Measurements from ENCODE around the gene CALD1.

Gene CALD1

DNA sequence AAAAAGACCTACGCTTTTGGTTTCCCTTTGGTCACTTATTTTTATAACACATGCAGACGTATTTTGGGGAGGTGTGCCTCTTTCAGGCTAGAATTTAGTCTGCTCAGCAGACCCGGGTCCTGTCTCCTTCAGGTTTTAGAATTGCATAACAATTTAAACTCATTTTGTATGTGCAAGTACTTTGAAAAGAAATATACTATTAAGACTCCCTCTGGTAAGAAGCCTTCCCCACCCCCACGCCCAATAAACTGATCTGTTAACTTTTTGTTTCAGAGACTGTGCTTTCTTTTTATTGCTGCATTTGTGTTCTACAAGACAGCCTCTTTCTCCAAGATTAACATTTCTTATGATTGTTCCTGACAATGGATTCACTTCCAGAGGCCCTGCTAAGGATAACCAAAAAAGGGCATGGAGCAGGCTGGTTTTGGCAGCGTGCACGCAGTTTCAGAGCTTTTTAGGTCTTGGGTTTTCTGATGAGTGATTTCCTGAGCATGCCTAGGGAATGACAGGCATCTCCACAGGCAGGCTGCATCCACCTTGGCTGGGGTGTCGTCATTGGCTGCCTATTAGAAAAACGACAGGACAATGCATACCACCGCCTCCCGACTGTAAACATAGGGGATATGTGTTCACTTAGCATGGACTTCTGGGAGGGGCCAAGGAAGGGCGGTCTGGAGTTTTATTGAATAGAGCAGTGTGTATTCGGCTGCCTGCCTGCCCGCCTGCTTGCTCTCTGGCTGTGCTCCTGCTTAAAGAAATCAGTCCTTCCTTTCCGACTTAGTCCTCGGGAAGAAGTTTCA lies at the start of gene CALD1 (continued):
- TF ChIP-seq, protein P1, sequence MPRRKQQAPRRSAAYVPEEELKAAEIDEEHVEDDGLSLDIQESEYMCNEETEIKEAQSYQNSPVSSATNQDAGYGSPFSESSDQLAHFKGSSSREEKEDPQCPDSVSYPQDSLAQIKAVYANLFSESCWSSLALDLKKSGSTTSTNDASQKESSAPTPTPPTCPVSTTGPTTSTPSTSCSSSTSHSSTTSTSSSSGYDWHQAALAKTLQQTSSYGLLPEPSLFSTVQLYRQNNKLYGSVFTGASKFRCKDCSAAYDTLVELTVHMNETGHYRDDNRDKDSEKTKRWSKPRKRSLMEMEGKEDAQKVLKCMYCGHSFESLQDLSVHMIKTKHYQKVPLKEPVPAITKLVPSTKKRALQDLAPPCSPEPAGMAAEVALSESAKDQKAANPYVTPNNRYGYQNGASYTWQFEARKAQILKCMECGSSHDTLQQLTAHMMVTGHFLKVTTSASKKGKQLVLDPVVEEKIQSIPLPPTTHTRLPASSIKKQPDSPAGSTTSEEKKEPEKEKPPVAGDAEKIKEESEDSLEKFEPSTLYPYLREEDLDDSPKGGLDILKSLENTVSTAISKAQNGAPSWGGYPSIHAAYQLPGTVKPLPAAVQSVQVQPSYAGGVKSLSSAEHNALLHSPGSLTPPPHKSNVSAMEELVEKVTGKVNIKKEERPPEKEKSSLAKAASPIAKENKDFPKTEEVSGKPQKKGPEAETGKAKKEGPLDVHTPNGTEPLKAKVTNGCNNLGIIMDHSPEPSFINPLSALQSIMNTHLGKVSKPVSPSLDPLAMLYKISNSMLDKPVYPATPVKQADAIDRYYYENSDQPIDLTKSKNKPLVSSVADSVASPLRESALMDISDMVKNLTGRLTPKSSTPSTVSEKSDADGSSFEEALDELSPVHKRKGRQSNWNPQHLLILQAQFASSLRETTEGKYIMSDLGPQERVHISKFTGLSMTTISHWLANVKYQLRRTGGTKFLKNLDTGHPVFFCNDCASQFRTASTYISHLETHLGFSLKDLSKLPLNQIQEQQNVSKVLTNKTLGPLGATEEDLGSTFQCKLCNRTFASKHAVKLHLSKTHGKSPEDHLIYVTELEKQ (tag by site-specific recombination; IDR thresholded peaks at IDR 0.05; ENCODE audit: borderline replicate concordance): 0 out of 2 replicates have a peak, but pooled peaks have one; percentile 54
- peak; percentile 83 for TF ChIP-seq SP2 (tag by site-specific recombination; IDR thresholded peaks at IDR 0.05)
- TF ChIP-seq ZNF707 (tag by site-specific recombination; IDR thresholded peaks at IDR 0.05): no peak
- TF ChIP-seq ZNF324 (tag by site-specific recombination; IDR thresholded peaks at IDR 0.05): no peak
- TF ChIP-seq ZNF560 (tag by site-specific recombination; IDR thresholded peaks at IDR 0.05; ENCODE audit: borderline replicate concordance): no peak
- TF ChIP-seq ZBTB7A (tag by site-specific recombination; IDR thresholded peaks at IDR 0.05; ENCODE audit: low read depth): no peak
- no peak for TF ChIP-seq ZNF488 (tag by site-specific recombination; IDR thresholded peaks at IDR 0.05)
- no peak for TF ChIP-seq ZNF549 (tag by site-specific recombination; IDR thresholded peaks at IDR 0.05)
- TF ChIP-seq SALL2 (tag by site-specific recombination; IDR thresholded peaks at IDR 0.05; ENCODE audit: borderline replicate concordance): no peak
- no peak for TF ChIP-seq ZSCAN5A (tag by site-specific recombination; IDR thresholded peaks at IDR 0.05)
- TF ChIP-seq ZNF449 (tag by site-specific recombination; IDR thresholded peaks at IDR 0.05): no peak
- TF ChIP-seq ZNF175 (tag by site-specific recombination; IDR thresholded peaks at IDR 0.05): no peak
- TF ChIP-seq, protein P2, sequence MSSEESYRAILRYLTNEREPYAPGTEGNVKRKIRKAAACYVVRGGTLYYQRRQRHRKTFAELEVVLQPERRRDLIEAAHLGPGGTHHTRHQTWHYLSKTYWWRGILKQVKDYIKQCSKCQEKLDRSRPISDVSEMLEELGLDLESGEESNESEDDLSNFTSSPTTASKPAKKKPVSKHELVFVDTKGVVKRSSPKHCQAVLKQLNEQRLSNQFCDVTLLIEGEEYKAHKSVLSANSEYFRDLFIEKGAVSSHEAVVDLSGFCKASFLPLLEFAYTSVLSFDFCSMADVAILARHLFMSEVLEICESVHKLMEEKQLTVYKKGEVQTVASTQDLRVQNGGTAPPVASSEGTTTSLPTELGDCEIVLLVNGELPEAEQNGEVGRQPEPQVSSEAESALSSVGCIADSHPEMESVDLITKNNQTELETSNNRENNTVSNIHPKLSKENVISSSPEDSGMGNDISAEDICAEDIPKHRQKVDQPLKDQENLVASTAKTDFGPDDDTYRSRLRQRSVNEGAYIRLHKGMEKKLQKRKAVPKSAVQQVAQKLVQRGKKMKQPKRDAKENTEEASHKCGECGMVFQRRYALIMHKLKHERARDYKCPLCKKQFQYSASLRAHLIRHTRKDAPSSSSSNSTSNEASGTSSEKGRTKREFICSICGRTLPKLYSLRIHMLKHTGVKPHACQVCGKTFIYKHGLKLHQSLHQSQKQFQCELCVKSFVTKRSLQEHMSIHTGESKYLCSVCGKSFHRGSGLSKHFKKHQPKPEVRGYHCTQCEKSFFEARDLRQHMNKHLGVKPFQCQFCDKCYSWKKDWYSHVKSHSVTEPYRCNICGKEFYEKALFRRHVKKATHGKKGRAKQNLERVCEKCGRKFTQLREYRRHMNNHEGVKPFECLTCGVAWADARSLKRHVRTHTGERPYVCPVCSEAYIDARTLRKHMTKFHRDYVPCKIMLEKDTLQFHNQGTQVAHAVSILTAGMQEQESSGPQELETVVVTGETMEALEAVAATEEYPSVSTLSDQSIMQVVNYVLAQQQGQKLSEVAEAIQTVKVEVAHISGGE (tag by site-specific recombination; conservative IDR thresholded peaks at IDR 0.05; ENCODE audit: low read depth): no peak
- no peak for TF ChIP-seq ZNF785 (tag by site-specific recombination; IDR thresholded peaks at IDR 0.05)
- TF ChIP-seq ZSCAN23 (tag by site-specific recombination; IDR thresholded peaks at IDR 0.05): no peak
- TF ChIP-seq ELK4 (IDR thresholded peaks at IDR 0.05; ENCODE audit: borderline replicate concordance, low read depth, low read length): no peak
- no peak for TF ChIP-seq ZNF302 (tag by site-specific recombination; IDR thresholded peaks at IDR 0.05; ENCODE audit: low read depth)
- no peak for TF ChIP-seq GLI2 (tag by site-specific recombination; IDR thresholded peaks at IDR 0.05; ENCODE audit: borderline replicate concordance, low read depth)
- TF ChIP-seq KLF1 (tag by site-specific recombination; IDR thresholded peaks at IDR 0.05): no peak; the same call in 1 of the 2 replicates
- no peak for TF ChIP-seq ZNF837 (tag by site-specific recombination; IDR thresholded peaks at IDR 0.05)
- TF ChIP-seq FEZF1 (tag by site-specific recombination; IDR thresholded peaks at IDR 0.05): peak; percentile 72; the same call in 1 of the 2 replicates
- TF ChIP-seq ZNF184 (tag by site-specific recombination; IDR thresholded peaks at IDR 0.05): no peak
- no peak for TF ChIP-seq ZNF221 (tag by site-specific recombination; IDR thresholded peaks at IDR 0.05; ENCODE audit: borderline replicate concordance)
- TF ChIP-seq ZFHX2 (tag by site-specific recombination; conservative IDR thresholded peaks at IDR 0.05): no peak
- TF ChIP-seq ZFP69B (tag by site-specific recombination; IDR thresholded peaks at IDR 0.05): no peak
- TF ChIP-seq ZBTB8A (tag by site-specific recombination; IDR thresholded peaks at IDR 0.05): no peak
- no peak for TF ChIP-seq YY1 (tag by site-specific recombination; IDR thresholded peaks at IDR 0.05)
- TF ChIP-seq WT1 (tag by site-specific recombination; IDR thresholded peaks at IDR 0.05): no peak

Measured in HEK293 (cell line).